Upper lobe of right lung (tissue), 1 donor: ENCODE measurements around the gene DCAKD. TPM values are rescaled to one million over a fixed set of nuclear protein-coding genes. Genes with fewer than 3 reads are reported as not detected.

ENCODE experiments used
- ATAC-seq: fragments of 200-7000 bp; cut with Tn5 transposase; one replicate; pipeline ENCODE4 v1.9.1; 2020; ENCODE audit warnings: mild to moderate bottlenecking, moderate library complexity
- DNase-seq: peaks from one replicate; pipeline ENCODE4 v3.0.0-alpha.2; 2020
- H3K27ac ChIP-seq: fragments of 200-600 bp; one replicate; pipeline ENCODE4 v1.8.0; 2022
- H3K27me3 ChIP-seq: fragments of 200-600 bp; one replicate; pipeline ENCODE4 v1.8.0; 2022; ENCODE audit warnings: mild to moderate bottlenecking
- H3K36me3 ChIP-seq: fragments of 200-600 bp; one replicate; pipeline ENCODE4 v1.8.0; 2022
- H3K4me1 ChIP-seq: fragments of 200-600 bp; one replicate; pipeline ENCODE4 v1.8.0; 2022
- H3K4me3 ChIP-seq: fragments of 200-600 bp; one replicate; pipeline ENCODE4 v1.8.0; 2022; ENCODE audit warnings: mild to moderate bottlenecking
- H3K9me3 ChIP-seq: fragments of 200-600 bp; one replicate; pipeline ENCODE4 v1.8.0; 2022
- intact Hi-C: fragments of 100-400 bp; cut with DNase I; formaldehyde crosslinking; loops from one replicate; pipeline ENCODE4 v1.11.0; 2022
- total RNA-seq: library from RNA; stranded (reverse); fragmentation: NEBNext Ultra II Directional; extraction: Animal tissue kit (Norgen Biotek cat#: 25700); gene quantifications from one replicate; pipeline ENCODE4 v1.2.1, GENCODE V29; 2021
- TF ChIP-seq, protein P1 (sequence below): fragments of 200-600 bp; IDR thresholded peaks from one replicate; pipeline ENCODE4 v1.8.0; 2022; ENCODE audit warnings: antibody characterized with exemption
- donor health status: DM: no; HTN: yes; CAD: no; lungs with severe emphysema.

Gene DCAKD
- total RNA-seq, 1 donor from 2014 or later, result 21.8 TPM

DNA sequence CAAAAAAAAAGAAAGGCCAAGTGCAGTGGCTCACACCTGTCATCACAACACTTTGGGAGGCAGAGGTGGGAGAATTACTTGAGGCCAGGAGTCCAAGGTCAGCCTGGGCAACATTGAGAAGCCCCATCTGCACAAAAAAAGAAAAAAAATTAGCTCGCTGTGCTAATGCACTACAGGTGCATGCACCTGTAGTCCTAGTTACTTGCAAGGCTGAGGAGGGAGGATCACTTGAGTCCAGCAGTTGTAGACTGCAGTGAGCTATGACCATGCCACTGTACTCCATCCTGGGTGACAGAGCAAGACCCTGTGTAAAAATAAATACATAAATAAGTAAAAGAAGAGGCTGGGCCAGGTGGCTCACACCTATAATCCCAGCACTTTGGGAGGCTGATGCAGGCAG, 39.7 kb downstream of the DCAKD start:
- DNase-seq, result no peak
- intact Hi-C loops, result no loop called here
- TF ChIP-seq, protein P1, sequence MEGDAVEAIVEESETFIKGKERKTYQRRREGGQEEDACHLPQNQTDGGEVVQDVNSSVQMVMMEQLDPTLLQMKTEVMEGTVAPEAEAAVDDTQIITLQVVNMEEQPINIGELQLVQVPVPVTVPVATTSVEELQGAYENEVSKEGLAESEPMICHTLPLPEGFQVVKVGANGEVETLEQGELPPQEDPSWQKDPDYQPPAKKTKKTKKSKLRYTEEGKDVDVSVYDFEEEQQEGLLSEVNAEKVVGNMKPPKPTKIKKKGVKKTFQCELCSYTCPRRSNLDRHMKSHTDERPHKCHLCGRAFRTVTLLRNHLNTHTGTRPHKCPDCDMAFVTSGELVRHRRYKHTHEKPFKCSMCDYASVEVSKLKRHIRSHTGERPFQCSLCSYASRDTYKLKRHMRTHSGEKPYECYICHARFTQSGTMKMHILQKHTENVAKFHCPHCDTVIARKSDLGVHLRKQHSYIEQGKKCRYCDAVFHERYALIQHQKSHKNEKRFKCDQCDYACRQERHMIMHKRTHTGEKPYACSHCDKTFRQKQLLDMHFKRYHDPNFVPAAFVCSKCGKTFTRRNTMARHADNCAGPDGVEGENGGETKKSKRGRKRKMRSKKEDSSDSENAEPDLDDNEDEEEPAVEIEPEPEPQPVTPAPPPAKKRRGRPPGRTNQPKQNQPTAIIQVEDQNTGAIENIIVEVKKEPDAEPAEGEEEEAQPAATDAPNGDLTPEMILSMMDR, result no peak
- H3K36me3 ChIP-seq, result no peaks in the 10 kb centered on the region
- H3K9me3 ChIP-seq, result no peaks in the 10 kb centered on the region
- H3K4me3 ChIP-seq, result no peak overlapping the region
- no peaks in the 10 kb centered on the region for H3K27me3 ChIP-seq
- H3K27ac ChIP-seq, result no peak overlapping the region
- no peak for ATAC-seq
- no peaks in the 10 kb centered on the region for H3K4me1 ChIP-seq

DNA sequence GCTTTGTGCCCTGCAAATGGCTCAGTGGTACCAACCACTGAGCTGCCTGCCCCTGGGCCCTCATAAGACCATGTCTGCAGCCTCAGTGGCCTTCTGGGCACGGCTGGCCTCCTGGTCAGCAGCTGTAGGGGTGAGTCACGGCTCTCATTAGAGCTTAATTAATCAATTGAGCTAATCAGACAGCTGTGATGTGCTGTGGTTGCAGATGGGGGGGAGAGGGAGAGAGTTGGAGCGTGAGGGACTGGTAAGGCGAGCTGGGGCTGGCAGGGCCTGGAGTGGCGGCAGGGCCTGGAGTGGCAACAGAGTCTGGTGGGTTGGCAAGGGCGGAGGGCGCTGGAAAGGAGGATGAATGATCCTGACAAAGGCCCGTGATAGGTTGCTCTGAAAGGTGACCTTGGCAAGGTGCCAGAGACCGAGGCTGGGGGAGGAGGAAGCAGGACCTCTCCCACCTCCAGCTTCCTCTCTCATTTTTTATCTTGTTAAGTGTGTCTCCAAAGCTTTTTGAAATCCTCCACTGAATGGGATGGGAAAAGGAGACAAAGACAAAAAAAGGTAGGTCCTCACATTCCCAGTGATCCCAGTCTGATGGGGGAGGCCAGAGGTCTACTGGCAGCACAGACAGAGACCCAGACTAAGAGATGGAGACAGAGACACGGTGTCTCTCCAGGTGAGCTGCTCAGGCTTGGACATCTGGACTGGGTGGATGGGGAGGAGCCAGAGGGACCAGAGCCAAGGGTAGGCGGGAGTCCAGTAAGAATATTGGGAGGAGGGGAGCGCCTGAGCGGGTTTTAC, 41.6 kb downstream of the DCAKD start:
- H3K4me3 ChIP-seq, result no peak overlapping the region
- ATAC-seq, result no peak
- H3K4me1 ChIP-seq, result no peaks in the 10 kb centered on the region
- TF ChIP-seq, protein P1, result no peak
- H3K36me3 ChIP-seq, result no peaks in the 10 kb centered on the region
- no peak for DNase-seq
- no peak overlapping the region for H3K27ac ChIP-seq
- intact Hi-C loops, result no loop called here
- H3K9me3 ChIP-seq, result no peaks in the 10 kb centered on the region
- no peaks in the 10 kb centered on the region for H3K27me3 ChIP-seq

DNA sequence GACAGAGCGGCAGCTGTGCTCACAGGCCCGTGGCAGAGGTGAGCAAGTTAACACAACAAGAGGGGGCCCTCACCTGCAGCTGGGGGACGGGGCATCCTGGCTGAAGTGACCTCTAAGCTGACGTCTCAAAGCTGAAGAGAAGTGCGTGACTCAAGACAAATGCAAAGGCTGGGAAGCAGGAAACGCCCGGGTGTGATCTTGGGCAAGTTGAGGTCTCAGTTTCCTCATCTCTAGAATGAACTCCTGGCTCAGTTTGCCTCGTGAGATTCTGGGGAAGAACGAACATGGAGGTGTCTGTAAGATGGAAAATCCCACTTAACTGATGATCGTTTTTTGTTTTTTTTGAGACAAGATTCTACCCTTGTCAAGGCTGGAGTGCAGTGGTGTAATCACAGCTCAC, 43.2 kb downstream of the DCAKD start:
- no peak overlapping the region for H3K4me3 ChIP-seq
- H3K9me3 ChIP-seq, result no peaks in the 10 kb centered on the region
- H3K27ac ChIP-seq, result no peak overlapping the region
- intact Hi-C loops, result no loop called here
- H3K4me1 ChIP-seq, result no peaks in the 10 kb centered on the region
- TF ChIP-seq, protein P1, result no peak
- ATAC-seq (no peak), DNase-seq (no peak)
- H3K27me3 ChIP-seq, result no peaks in the 10 kb centered on the region
- H3K36me3 ChIP-seq, result no peaks in the 10 kb centered on the region

DNA sequence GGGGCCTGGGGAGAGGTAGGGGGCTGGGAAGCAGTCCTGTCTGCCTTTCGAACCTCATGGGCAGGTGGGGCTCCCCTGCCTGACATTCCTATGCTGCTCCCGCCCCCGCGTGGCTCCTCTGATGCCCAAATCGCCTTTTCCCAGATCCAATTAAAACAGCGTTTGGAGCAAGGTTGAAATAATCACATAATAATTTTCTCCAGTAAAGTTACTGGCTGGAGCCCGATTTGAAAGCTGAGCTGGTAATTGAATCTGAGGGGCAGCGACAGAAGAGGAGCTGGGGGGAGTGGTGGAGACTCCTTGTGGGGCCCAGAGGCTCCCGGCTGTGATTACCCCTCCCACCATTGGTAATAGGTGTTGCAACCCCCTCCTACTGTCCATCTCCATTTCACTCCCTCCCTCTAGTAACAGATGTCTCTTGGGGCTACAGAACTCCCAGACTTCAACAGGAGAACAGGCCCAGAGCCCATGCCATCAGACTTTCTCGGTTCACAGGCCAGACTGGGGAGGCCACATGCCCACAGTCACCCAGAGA, 44.4 kb downstream of the DCAKD start:
- intact Hi-C loops, result no loop called here
- H3K27me3 ChIP-seq, result no peaks in the 10 kb centered on the region
- no peaks in the 10 kb centered on the region for H3K4me1 ChIP-seq
- no peak overlapping the region for H3K4me3 ChIP-seq
- no peak overlapping the region for H3K27ac ChIP-seq
- DNase-seq (no peak), ATAC-seq (no peak)
- no peaks in the 10 kb centered on the region for H3K9me3 ChIP-seq
- TF ChIP-seq, protein P1, result no peak
- H3K36me3 ChIP-seq, result no peaks in the 10 kb centered on the region

DNA sequence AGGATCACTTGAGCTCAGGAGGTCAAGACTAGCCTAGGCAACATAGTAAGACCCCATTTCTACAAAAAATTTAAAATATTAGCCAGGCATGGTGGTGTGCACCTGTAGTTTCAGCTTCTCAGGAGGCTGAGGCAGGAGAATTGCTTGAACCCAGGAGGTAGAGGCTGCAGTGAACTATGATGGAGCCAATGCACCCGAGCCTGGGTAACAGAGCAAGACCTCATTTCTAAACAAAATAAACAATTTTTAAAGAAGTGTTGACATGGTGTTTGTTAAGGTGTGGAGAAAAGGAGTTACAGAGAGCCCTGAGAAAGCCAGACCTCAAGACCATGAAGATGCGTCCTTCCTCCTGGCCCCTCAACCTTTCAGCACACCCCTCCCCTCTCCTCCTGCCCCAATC, 45.7 kb downstream of the DCAKD start:
- Histone ChIP-seq H3K27ac (no peak overlapping the region), H3K36me3 (no peaks in the 10 kb centered on the region), H3K4me1 (no peaks in the 10 kb centered on the region), H3K9me3 (no peaks in the 10 kb centered on the region), H3K4me3 (no peak overlapping the region), H3K27me3 (no peaks in the 10 kb centered on the region)
- DNase-seq (no peak), ATAC-seq (no peak)
- TF ChIP-seq, protein P1, result no peak
- intact Hi-C loops, result no loop called here
